ENCODE measurements around the gene DCAKD. TPM values are rescaled to one million over a fixed set of nuclear protein-coding genes. Genes with fewer than 3 reads are reported as not detected.

Gene DCAKD
- total RNA-seq, 5 donors from 2014 or later (not counting 1 experiment from before 2014, with no cell fraction given) = 18.7 to 40.7 (median 29.7) TPM

- peaks cover 21% of the 10 kb centered on the region for H3K36me3 Mint-ChIP-seq
- H3K9me3 ChIP-seq = no peaks in the 10 kb centered on the region
- peaks cover 4 to 35% of the 10 kb centered on the region in 2 donors for H3K36me3 ChIP-seq (ENCODE audit: control insufficient read depth in 2 of 2, extremely low read depth in 1 of 2, insufficient read depth in 1 of 2, low read length in 1 of 2)
- no peaks in the 10 kb centered on the region for H3K27me3 Mint-ChIP-seq
- H3K27ac ChIP-seq (ENCODE audit: low read length) = no peak overlapping the region
- CTCF ChIA-PET = interaction anchor here in 1 of 2 donors (1.0 kb wide), 1 partner anchor 223 kb away, joined by 3 read pairs; no protein-coding TSS in a partner anchor
- DNase-seq (no peak), ATAC-seq (replicated peaks in 1 of 4) (no peak)
- H3K9me3 Mint-ChIP-seq = no peaks in the 10 kb centered on the region
- WGBS (ENCODE audit: insufficient coverage) = no CpG with 5 or more reads among the region's 3 CpGs
- H3K4me1 Mint-ChIP-seq = peaks cover 0 to 7% (median 6%) of the 10 kb centered on the region in 3 donors
- H3K4me3 Mint-ChIP-seq = no peak overlapping the region
- POLR2A ChIA-PET = no interaction called here
- no peak overlapping the region for H3K27ac Mint-ChIP-seq
- no peaks in the 10 kb centered on the region for H3K27me3 ChIP-seq (replicated peaks in 1 of 2; ENCODE audit: control insufficient read depth in 2 of 2, extremely low read depth in 1 of 2, insufficient read depth in 2 of 2, low read length in 1 of 2)
- no peak overlapping the region for H3K4me3 ChIP-seq (ENCODE audit: control insufficient read depth in 1 of 2, extremely low read depth in 1 of 2, low read length in 1 of 2)
- H3K4me1 ChIP-seq (ENCODE audit: control insufficient read depth in 1 of 2, extremely low read depth in 1 of 2, insufficient read depth in 2 of 2, low read length in 2 of 2) = peaks cover 0 to 6% of the 10 kb centered on the region in 2 experiments
Measured at GRCh38 chr17:45036691-45037090, 14.7 kb downstream of the DCAKD start.

DNA sequence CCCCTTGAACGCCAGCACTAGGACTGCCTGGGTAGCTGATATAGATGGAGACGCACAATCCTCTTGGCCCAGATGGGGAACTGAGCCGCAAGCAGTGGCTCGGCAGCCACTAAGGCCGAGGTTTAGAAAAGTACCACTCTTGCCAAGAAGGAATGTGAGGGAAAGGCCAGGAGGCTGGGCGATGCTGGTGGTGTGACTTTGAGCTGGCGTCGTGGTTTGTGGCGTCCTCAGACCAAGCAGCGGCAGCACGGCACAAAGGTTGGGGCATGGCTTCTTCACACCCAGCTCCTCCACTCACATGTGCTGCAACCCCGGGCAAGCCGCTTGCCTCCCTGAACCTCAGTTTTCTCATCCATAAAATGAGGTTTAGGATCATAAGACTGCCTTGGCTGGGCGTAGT lies 15.6 kb downstream of the DCAKD start:
- 91% methylated on average over 8 of the region's 14 CpGs for WGBS (ENCODE audit: insufficient coverage)
- Mint-ChIP-seq H3K27ac (no peak overlapping the region), H3K4me1 (peaks cover 0 to 7% (median 3%) of the 10 kb centered on the region in 3 donors), H3K27me3 (no peaks in the 10 kb centered on the region), H3K4me3 (no peak overlapping the region), H3K36me3 (peaks cover 26% of the 10 kb centered on the region), H3K9me3 (no peaks in the 10 kb centered on the region)
- Histone ChIP-seq H3K9me3 (no peaks in the 10 kb centered on the region), H3K4me3 (ENCODE audit: control insufficient read depth in 1 of 2, extremely low read depth in 1 of 2, low read length in 1 of 2) (no peak overlapping the region), H3K27me3 (replicated peaks in 1 of 2; ENCODE audit: control insufficient read depth in 2 of 2, extremely low read depth in 1 of 2, insufficient read depth in 2 of 2, low read length in 1 of 2) (no peaks in the 10 kb centered on the region), H3K4me1 (ENCODE audit: control insufficient read depth in 1 of 2, extremely low read depth in 1 of 2, insufficient read depth in 2 of 2, low read length in 2 of 2) (peaks cover 0 to 5% of the 10 kb centered on the region in 2 experiments), H3K36me3 (ENCODE audit: control insufficient read depth in 2 of 2, extremely low read depth in 1 of 2, insufficient read depth in 1 of 2, low read length in 1 of 2) (peaks cover 4 to 43% of the 10 kb centered on the region in 2 donors), H3K27ac (ENCODE audit: low read length) (no peak overlapping the region)
- ChIA-PET CTCF (interaction anchor here in 1 of 2 donors (0.7 kb wide), 1 partner anchor 127 kb away, joined by 4 read pairs; no protein-coding TSS in a partner anchor), POLR2A (no interaction called here)
- ATAC-seq (replicated peaks in 1 of 4) (no peak), DNase-seq (no peak)

GRCh38 chr17:45034599-45034998 lies 16.8 kb downstream of the DCAKD start:
- POLR2A ChIA-PET = no interaction called here
- no peak overlapping the region for H3K4me3 ChIP-seq (ENCODE audit: control insufficient read depth in 1 of 2, extremely low read depth in 1 of 2, low read length in 1 of 2)
- WGBS (ENCODE audit: insufficient coverage) = 96% methylated on average over 14 of the region's 14 CpGs
- peaks cover 0 to 6% of the 10 kb centered on the region in 2 experiments for H3K4me1 ChIP-seq (ENCODE audit: control insufficient read depth in 1 of 2, extremely low read depth in 1 of 2, insufficient read depth in 2 of 2, low read length in 2 of 2)
- Mint-ChIP-seq H3K4me1 (peaks cover 0 to 7% (median 3%) of the 10 kb centered on the region in 3 donors), H3K27me3 (no peaks in the 10 kb centered on the region), H3K27ac (no peak overlapping the region), H3K36me3 (peaks cover 32% of the 10 kb centered on the region), H3K4me3 (no peak overlapping the region), H3K9me3 (no peaks in the 10 kb centered on the region)
- no peak for DNase-seq
- peaks cover 4 to 55% of the 10 kb centered on the region in 2 donors for H3K36me3 ChIP-seq (ENCODE audit: control insufficient read depth in 2 of 2, extremely low read depth in 1 of 2, insufficient read depth in 1 of 2, low read length in 1 of 2)
- H3K27ac ChIP-seq (ENCODE audit: low read length) = no peak overlapping the region
- H3K27me3 ChIP-seq (replicated peaks in 1 of 2; ENCODE audit: control insufficient read depth in 2 of 2, extremely low read depth in 1 of 2, insufficient read depth in 2 of 2, low read length in 1 of 2) = no peaks in the 10 kb centered on the region
- ATAC-seq (replicated peaks in 1 of 4) = no peak
- CTCF ChIA-PET = interaction anchor here in 1 of 2 donors (0.6 kb wide), 1 partner anchor 13 kb away, joined by 6 read pairs; no protein-coding TSS in a partner anchor
- no peaks in the 10 kb centered on the region for H3K9me3 ChIP-seq

DNA sequence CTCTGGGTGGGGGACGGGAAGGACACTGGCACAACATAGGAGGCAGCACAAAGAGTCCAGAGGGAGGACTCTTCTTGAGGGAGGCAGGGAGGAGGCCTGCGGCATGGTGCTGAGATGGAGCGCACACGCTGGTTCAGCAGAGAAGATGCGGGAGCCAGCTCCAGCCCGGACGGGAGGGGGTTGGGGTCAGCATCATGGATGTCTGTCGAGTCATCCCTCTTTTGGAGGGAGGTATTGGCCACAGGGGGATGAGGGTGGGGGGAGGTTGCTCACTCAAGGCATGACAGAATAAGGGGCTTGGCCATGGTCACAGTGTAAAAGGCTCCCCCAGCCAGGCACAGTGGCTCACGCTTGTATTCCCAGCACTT lies 19.3 kb downstream of the DCAKD start:
- ATAC-seq (replicated peaks in 1 of 4) (no peak), DNase-seq (no peak)
- Histone ChIP-seq H3K36me3 (ENCODE audit: control insufficient read depth in 2 of 2, extremely low read depth in 1 of 2, insufficient read depth in 1 of 2, low read length in 1 of 2) (peaks cover 4 to 65% of the 10 kb centered on the region in 2 donors), H3K27me3 (replicated peaks in 1 of 2; ENCODE audit: control insufficient read depth in 2 of 2, extremely low read depth in 1 of 2, insufficient read depth in 2 of 2, low read length in 1 of 2) (no peaks in the 10 kb centered on the region), H3K4me1 (ENCODE audit: control insufficient read depth in 1 of 2, extremely low read depth in 1 of 2, insufficient read depth in 2 of 2, low read length in 2 of 2) (peaks cover 0 to 2% of the 10 kb centered on the region in 2 experiments), H3K27ac (ENCODE audit: low read length) (no peak overlapping the region), H3K9me3 (no peaks in the 10 kb centered on the region), H3K4me3 (ENCODE audit: control insufficient read depth in 1 of 2, extremely low read depth in 1 of 2, low read length in 1 of 2) (no peak overlapping the region)
- Mint-ChIP-seq H3K4me3 (no peak overlapping the region), H3K27me3 (no peaks in the 10 kb centered on the region), H3K4me1 (peaks cover 0 to 2% (median 1%) of the 10 kb centered on the region in 3 donors), H3K36me3 (peaks cover 32% of the 10 kb centered on the region), H3K27ac (no peak overlapping the region), H3K9me3 (no peaks in the 10 kb centered on the region)
- WGBS (ENCODE audit: insufficient coverage) = 96% methylated on average over 9 of the region's 9 CpGs
- CTCF ChIA-PET = no interaction called here
- POLR2A ChIA-PET = no interaction called here

- no peak for ATAC-seq (replicated peaks in 1 of 4)
Measured at GRCh38 chr17:45031231-45032173, 19.9 kb downstream of the DCAKD start.

DNA sequence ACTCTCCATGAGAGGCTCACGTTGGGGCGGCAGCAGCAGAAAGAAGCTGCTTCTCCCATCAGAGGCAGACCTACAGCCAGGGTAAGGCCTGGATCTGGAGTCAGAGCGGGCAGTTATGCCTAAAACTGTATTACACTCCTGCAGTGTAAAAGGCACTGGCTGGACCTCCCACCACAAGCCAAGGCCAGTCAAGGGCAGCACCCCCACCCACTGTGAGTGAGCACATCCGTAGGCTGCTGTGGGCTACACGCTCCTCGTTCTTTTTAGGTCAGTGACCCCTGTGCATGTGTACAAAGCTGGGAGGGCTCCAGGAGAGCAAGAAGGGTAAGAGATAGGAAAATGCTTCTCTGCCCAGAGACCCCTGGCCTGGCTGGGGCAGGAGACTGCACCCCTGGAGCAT lies 20.7 kb downstream of the DCAKD start:
- Mint-ChIP-seq H3K27me3 (no peaks in the 10 kb centered on the region), H3K36me3 (peaks cover 32% of the 10 kb centered on the region), H3K27ac (no peak overlapping the region), H3K4me1 (peaks cover 0 to 2% (median 0%) of the 10 kb centered on the region in 3 donors), H3K4me3 (no peak overlapping the region), H3K9me3 (no peaks in the 10 kb centered on the region)
- ATAC-seq (replicated peaks in 1 of 4) (no peak), DNase-seq (no peak)
- Histone ChIP-seq H3K36me3 (ENCODE audit: control insufficient read depth in 2 of 2, extremely low read depth in 1 of 2, insufficient read depth in 1 of 2, low read length in 1 of 2) (peaks cover 4 to 67% of the 10 kb centered on the region in 2 donors), H3K4me3 (ENCODE audit: control insufficient read depth in 1 of 2, extremely low read depth in 1 of 2, low read length in 1 of 2) (no peak overlapping the region), H3K27me3 (replicated peaks in 1 of 2; ENCODE audit: control insufficient read depth in 2 of 2, extremely low read depth in 1 of 2, insufficient read depth in 2 of 2, low read length in 1 of 2) (no peaks in the 10 kb centered on the region), H3K4me1 (ENCODE audit: control insufficient read depth in 1 of 2, extremely low read depth in 1 of 2, insufficient read depth in 2 of 2, low read length in 2 of 2) (peaks cover 0 to 2% of the 10 kb centered on the region in 2 experiments), H3K9me3 (no peaks in the 10 kb centered on the region), H3K27ac (ENCODE audit: low read length) (no peak overlapping the region)
- ChIA-PET POLR2A (no interaction called here), CTCF (no interaction called here)
- WGBS (ENCODE audit: insufficient coverage) = 97% methylated on average over 3 of the region's 6 CpGs

More at GRCh38 chr17:45031231-45032173, 19.9 kb downstream of the DCAKD start:
- no peak overlapping the region for H3K4me3 Mint-ChIP-seq
- no peaks in the 10 kb centered on the region for H3K9me3 Mint-ChIP-seq
- Histone ChIP-seq H3K27ac (ENCODE audit: low read length) (no peak overlapping the region), H3K4me1 (ENCODE audit: control insufficient read depth in 1 of 2, extremely low read depth in 1 of 2, insufficient read depth in 2 of 2, low read length in 2 of 2) (peaks cover 0 to 2% of the 10 kb centered on the region in 2 experiments), H3K27me3 (replicated peaks in 1 of 2; ENCODE audit: control insufficient read depth in 2 of 2, extremely low read depth in 1 of 2, insufficient read depth in 2 of 2, low read length in 1 of 2) (no peaks in the 10 kb centered on the region), H3K4me3 (ENCODE audit: control insufficient read depth in 1 of 2, extremely low read depth in 1 of 2, low read length in 1 of 2) (no peak overlapping the region), H3K36me3 (ENCODE audit: control insufficient read depth in 2 of 2, extremely low read depth in 1 of 2, insufficient read depth in 1 of 2, low read length in 1 of 2) (peaks cover 4 to 68% of the 10 kb centered on the region in 2 donors), H3K9me3 (no peaks in the 10 kb centered on the region)
- ChIA-PET POLR2A (no interaction called here), CTCF (interaction anchor here (0.6 to 0.7 kb wide), 2 partner anchors 9 to 156 kb away, joined by 3 read pairs; no protein-coding TSS in a partner anchor)
- DNase-seq = no peak
- 94% methylated on average over 5 of the region's 14 CpGs for WGBS (ENCODE audit: insufficient coverage)
- H3K36me3 Mint-ChIP-seq = peaks cover 32% of the 10 kb centered on the region
- peaks cover 0 to 2% (median 1%) of the 10 kb centered on the region in 3 donors for H3K4me1 Mint-ChIP-seq
- no peaks in the 10 kb centered on the region for H3K27me3 Mint-ChIP-seq
- H3K27ac Mint-ChIP-seq = no peak overlapping the region
